ENCODE results near the gene CLVS2. TPM values are rescaled to one million over a fixed set of nuclear protein-coding genes. Genes with fewer than 3 reads are reported as not detected.
A peak's percentile ranks its signal among the peaks of the same experiment; 100 is the strongest.

Gene CLVS2
- total RNA-seq, 1 experiment from 2014 or later, result not detected

GRCh38 chr6:123091896-123092271, 95.8 kb downstream of the CLVS2 start:
- no peak for DNase-seq (ENCODE audit: low read depth)
- in situ Hi-C loops (cut with HindIII; ENCODE audit: low pct_unique_long_range_greater_than_20kb, low sequenced_read_pairs), result no loop called here

DNA sequence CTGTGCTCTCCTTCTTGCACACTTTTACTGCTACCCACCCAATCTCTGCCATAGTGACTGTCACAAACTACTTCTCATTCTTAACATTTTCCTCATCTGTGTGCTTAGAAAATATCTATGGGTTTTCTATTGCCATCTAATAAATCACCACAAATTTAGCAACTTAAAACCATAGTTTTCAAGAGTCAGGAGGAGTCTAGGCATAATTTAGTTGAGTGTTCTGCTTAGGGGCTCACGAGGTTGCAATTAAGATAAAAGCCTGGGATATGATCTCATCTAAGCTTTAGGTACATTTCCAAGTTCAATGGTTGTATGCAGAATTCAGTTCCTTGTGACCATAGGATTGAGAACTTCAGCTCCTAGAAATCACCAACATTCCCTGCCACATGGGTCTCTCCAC, 98.8 kb downstream of the CLVS2 start:
- in situ Hi-C loops (cut with HindIII; ENCODE audit: low pct_unique_long_range_greater_than_20kb, low sequenced_read_pairs), result no loop called here
- no peak for DNase-seq (ENCODE audit: low read depth)

- DNase-seq (ENCODE audit: low read depth), result no peak
- in situ Hi-C loops (cut with HindIII; ENCODE audit: low pct_unique_long_range_greater_than_20kb, low sequenced_read_pairs), result no loop called here
These were observed 109.5 kb downstream of the CLVS2 start for GRCh38 chr6:123105561-123105960.

- no peak for DNase-seq (ENCODE audit: low read depth)
- in situ Hi-C loops (cut with HindIII; ENCODE audit: low pct_unique_long_range_greater_than_20kb, low sequenced_read_pairs), result no loop called here
These were observed 120.3 kb downstream of the CLVS2 start for GRCh38 chr6:123116370-123116769.

DNA sequence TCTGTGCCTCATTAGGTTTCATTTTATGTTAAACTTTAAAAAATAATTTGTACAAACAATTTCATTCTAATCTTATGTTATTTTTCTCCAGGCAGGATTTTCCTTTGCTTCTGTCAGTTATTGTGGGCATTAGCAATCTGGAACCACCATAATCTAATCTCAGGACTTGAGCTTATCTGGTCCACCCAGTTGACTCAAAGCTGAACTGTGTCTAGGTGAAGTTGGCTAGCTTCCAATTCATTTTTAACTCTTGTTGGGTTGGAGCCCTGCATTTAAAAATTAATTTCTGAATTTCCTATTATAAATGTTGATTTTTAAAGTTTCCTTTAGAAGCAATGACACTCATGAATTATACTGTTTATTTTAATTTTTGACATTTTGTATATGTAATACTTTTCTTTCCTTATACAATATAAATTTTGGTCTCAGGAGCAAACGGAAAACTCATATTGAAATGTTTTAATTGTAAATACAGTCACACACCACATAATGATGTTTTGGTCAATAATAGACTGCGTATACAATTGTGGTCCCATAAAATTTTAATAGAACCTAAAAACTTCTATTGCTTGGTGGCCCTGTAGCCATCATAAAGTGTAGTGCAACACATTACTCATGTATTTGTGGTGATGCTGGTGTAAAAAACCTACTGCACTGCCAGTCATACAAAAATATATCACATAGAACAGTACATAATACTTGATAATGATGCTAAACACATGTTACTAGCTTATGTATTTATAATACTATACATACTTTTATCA, 121.3 kb downstream of the CLVS2 start:
- in situ Hi-C loops (cut with HindIII; ENCODE audit: low pct_unique_long_range_greater_than_20kb, low sequenced_read_pairs), result no loop called here
- DNase-seq (ENCODE audit: low read depth), result no peak

DNA sequence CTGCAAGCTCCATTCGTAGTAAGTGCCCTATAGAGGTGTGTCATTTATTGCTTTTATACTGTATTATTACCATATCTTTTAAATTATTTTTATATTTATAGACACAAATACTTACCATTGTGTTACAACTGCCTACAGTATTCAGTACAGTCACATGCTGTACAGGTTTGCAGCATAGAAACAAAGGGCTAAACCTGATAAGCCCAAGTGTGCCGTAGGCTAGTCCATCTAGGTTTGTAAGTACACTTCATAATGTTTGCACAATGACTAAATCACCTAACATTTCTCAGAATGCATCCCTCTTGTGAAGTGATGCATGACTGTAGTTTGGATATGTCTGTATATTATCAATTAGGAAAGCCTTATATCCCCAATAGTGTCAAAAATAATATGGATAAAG, 122.8 kb downstream of the CLVS2 start:
- DNase-seq (ENCODE audit: low read depth), result peak; percentile 36
- in situ Hi-C loops (cut with HindIII; ENCODE audit: low pct_unique_long_range_greater_than_20kb, low sequenced_read_pairs), result no loop called here

Other genes with a start within 250 kb of the CLVS2 start
- 0.43 and 0.54 TPM in 2 replicates for gene FABP7, start 216.5 kb upstream of the CLVS2 start, total RNA-seq (2014; rRNA removed; shearing (Covaris generic); ENCODE audit: low replicate concordance)
- gene SMPDL3A, start 207.0 kb upstream of the CLVS2 start, total RNA-seq (2014; rRNA removed; shearing (Covaris generic); ENCODE audit: low replicate concordance), result 7.4 and 16.5 TPM in 2 replicates

Measured in Caki2 (cell line).